GM19468 (cell line): Measurements from ENCODE around the gene SPG7.

Experiments used
- ATAC-seq: cut with Tn5 transposase; IDR thresholded peaks from one replicate; pipeline ENCODE4 v1.9.1; 2021; ENCODE audit warnings: mild to moderate bottlenecking, moderate library complexity, moderate number of reproducible peaks; ENCODE audit not compliant: unreplicated experiment; ENCODE audit errors: extremely low read depth

SPG7 gene

DNA sequence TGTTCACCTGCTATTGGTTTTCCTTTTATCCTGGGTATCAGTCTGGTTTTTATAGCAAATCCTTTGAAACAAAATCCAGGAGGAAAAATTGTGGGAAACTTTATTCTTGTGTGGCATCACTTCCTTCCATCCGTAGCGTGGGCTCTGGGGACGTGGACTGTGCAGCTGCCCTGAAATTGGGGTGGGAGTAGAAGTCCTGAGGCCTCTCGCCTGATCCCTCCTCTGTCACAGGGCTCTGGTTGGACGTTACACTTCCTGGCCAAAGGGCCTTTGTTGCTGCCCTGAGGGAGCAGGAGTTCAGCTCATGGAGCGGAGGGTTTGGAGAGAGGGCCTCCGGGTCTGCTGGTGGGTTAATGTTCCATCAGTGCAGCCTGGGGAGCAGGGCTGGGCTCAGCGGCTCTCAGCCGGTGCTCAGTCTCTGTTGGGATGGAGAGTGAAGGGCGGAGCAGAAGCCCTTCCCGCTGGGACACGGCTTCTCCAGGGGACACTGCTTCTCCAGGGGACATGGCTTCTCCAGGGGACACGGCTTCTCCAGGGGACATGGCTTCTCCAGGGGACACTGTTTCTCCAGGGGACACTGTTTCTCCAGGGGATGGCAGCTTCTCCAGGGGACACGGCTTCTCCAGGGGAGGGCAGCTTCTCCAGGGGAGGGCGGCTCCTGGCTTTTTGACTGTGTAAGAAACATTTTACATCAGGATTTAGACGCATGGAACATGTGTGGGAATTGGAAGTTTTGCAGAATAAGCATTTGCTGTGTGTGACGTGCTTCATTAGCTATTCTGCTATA lies 37.0 kb downstream of the SPG7 start:
- ATAC-seq = no peak

DNA sequence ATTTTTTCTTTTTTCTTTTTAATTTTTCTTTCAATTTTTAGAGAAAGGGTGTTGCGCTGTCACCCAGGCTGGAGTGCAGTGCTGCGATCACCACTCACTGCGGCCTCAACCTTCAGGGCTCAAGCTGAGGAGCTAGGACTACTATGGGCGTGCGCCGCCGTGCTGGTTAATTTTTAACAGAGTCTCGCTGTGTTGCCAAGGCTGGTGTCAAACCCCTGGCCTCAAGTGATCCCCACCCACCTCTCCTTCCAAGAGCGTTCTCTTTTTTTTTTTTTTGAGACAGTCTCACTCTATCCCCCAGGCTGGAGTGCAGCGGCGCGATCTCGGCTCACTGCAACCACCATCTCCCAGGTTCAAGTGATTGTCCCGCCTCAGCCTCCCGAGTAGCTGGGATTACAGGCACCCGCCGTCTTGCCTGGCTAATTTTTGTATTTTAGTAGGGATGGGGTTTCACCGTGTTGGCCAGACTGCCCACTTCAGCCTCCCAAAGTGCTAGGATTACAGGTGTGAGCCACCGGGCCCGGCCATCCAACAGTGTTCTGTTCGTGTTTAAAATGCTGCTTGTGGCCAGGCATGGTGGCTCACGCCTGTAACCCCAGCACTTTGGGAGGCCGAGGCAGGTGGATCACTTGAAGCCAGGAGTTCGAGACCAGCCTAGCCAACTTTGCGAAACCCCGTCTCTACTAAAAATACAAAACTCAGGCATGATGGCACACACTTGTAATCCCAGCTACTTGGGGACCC lies 37.8 kb downstream of the SPG7 start:
- ATAC-seq = no peak

DNA sequence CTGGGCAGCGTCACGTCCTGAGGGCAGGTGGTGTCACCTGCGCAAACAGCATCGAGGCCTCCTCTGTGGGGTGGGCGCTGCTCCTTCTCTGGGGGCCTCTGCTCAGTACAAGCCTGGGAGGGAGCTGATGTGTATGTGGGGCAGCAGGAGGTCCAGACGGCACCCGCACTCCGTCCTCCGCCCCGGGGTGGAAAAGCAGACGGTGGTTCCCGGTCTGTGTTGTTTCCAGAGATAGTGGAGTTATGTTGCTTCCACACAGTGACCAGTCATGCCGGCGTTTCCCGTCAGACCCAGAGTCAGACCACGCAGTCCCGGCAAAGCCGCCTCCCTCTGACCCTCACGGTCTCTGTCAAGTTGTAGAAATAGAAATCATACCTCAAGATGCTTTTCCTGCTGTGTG lies 38.6 kb downstream of the SPG7 start:
- ATAC-seq = no peak

DNA sequence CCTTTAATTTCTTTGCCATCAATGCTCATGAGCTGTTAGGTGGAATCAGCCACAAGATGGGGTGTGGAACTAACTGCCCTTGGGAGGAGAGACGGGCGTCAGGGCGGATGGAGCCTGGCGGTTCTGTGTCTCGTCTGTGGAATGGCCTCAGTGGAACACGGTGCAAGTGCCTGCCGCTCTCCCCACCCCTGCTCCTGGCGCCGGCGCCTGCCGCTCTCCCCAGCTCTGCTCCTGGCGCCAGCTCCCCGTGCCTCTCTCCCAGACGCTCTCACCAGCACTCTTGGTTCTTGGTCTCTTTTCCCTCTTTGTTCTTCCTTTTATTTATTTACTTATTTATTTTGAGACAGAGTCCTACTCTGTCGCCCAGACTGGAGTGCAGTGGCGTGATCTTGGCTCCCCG lies 39.1 kb downstream of the SPG7 start:
- no peak for ATAC-seq

DNA sequence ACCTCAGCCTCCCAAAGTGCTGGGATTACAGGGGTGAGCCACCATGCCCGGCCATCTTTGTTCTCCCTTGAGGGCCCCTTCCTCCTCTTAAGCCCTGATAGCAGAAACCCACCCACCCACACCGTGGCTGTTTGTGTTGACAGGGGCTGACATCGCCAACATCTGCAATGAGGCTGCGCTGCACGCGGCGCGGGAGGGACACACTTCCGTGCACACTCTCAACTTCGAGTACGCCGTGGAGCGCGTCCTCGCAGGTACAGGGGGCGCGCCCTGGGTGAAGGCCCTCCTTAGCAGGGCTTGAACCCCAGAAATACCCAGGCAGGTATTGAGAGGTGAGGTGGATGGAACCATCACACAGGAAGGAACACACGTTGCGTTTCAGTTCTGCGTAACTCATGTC lies 39.7 kb downstream of the SPG7 start:
- no peak for ATAC-seq

DNA sequence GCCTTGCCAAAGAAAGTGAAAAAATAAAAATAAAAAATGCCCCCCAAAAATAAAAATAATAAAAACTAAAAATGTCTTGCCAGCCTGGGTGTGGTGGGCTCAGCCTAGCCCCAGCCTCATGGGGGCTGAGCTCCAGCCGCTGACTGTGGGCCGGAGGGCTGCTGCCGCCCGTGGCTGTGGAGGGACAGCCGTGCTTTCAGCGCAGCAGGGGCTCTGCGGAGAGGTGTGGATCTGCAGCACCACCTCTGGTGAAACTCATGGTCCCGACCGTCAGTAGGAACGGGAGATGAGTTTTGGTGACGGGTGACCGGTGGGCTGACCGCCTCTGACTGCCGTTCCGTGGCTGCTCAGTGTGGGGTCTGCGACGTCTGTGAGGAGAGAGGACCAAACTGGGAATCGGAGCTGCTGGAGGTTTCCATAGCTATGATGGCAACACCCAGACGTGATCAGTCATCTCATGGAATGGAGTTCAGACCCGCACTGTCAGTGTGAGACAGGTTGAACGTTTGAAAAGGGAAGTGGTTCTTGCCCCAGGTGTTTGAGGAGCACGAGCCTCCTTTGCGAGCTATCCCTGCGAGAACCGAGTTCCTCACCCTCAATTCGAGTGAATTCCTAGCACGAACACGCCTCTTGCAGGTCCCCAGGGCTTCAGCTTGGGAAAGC lies 40.3 kb downstream of the SPG7 start:
- ATAC-seq = no peak

DNA sequence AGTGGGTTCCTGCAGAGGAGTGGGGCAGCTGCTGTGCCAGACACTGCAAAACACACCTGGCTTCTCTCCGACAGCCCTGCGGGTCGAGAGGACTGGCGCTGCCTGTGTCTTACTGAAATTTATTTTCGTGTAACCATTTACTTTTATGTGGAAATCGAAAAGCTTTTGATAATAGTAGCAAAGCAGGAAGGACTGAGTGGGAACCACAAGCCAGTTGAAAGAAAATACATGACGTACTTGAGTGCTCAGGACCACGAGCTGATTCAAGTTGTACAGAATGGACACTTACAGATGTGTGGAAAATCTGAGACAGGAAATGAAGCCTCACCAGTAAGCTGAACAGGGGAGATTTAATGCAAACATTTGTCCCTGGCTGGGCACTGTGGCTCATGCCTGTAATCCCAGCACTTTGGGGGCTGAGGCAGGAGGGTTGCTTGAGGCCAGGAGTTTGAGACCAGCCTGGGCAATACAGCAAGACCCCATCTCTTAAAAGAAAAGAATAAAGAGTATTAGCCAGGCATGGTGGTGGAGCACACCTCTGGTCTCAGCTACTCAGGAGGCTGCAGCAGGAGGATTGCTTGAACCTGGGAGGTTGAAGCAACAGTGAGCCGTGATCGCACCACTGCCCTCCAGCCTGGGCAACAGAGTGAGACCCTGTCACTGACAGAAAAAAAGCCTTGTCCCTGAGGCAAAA lies 41.0 kb downstream of the SPG7 start:
- no peak for ATAC-seq

DNA sequence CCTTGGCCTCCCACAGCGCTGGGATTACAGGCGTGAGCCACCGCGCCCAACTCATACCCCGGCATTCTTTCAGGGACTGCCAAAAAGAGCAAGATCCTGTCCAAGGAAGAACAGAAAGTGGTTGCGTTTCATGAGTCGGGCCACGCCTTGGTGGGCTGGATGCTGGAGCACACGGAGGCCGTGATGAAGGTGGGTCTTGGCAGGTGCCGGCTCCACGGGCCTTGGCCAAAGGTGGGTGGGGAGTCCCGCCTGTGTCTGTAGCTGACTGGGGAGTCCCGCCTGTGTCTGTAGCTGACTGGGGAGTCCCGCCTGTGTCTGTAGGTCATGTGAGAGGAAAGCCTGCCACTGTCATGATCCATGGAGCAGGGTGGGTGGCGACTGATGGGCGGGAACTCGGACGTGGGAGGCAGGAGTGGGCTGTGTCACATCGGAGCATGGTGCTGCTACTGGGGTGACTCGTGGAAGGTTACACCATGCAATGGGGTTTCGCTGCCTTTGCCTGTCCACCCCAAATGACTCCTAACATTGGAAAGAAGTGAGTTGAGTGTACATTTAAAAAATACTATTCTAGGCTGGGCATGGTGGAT lies 42.3 kb downstream of the SPG7 start:
- no peak for ATAC-seq

DNA sequence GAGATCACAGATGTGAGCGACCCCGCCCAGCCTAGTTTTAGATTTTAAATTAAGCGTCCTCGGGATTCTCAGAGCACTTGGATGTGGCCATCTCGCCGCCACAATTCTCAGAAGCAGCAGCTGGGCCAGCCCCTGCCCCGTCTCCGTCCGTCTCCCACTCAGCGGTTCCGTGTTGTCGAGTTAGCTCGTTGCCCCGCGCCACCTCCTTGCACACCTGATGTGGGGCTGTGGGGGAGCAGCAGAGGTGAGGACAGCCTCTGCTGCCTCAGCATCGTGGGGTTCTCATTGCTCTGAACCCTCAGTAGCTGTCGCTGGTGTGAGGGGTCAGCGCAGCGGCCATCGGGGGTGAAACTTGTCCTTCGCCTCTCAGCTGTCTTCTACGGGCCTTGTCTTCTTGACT lies 44.1 kb downstream of the SPG7 start:
- no peak for ATAC-seq

DNA sequence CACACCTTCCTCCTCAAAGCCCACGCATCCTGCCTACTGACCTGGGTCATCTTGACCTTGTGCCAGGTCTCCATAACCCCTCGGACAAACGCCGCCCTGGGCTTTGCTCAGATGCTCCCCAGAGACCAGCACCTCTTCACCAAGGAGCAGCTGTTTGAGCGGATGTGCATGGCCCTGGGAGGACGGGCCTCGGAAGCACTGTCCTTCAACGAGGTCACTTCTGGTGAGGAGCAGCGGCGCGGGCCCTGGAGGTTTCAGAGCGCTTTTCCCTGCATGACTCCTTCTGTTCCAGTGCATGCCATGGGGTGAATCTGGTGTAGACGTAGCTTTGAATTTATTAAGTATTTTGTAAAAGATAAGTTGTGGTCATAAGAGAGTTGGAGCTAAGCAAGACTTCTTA lies 44.7 kb downstream of the SPG7 start:
- no peak for ATAC-seq

DNA sequence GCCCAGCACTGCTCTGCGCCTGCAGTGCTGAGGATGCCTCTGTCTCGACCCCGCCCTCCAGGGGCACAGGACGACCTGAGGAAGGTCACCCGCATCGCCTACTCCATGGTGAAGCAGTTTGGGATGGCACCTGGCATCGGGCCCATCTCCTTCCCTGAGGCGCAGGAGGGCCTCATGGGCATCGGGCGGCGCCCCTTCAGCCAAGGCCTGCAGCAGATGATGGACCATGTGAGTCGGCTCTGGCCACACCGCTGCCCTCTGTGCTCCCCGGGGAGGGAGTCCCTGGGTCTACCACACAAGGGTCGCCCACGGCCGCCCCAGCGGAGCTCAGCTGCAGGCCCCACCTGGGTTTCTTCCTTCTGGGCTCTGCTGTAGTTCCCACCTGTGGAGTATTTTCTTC lies 45.5 kb downstream of the SPG7 start:
- ATAC-seq = no peak

DNA sequence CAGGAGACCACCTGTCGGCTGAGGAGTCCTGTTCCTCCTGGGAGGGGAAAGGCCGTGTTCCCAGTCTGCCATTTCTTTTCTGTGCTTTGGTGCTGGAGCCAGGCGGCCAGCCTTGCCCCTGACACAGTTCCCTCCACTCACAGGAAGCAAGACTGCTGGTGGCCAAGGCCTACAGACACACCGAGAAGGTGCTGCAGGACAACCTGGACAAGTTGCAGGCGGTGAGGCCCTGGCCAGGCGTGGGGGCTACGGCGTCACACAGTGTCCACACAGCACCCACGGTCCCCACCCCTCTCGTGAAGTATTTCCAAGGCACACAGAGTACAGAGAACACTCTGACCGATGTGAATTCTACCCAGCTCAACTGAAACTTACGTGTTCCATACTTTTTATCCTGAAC lies 46.1 kb downstream of the SPG7 start:
- ATAC-seq = no peak

DNA sequence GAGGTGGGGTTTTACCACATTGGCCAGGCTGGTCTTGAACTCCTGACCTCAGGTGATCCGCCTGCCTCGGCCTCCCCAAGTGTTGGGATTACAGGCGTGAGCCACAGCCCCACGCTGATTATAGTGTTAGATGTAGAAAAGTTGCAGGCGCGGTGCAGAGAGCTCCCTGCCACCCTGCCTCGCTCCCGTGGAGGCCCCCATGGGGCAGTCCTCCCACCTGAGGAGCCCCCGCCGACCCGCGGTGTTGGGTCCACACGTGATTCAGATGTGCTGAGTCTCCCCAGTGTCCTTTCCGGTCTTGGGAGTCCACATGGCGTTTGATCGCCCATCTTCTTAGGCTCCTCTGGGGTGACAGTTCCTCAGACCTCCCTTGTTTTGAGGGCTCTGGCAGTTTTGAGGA lies 47.1 kb downstream of the SPG7 start:
- no peak for ATAC-seq

DNA sequence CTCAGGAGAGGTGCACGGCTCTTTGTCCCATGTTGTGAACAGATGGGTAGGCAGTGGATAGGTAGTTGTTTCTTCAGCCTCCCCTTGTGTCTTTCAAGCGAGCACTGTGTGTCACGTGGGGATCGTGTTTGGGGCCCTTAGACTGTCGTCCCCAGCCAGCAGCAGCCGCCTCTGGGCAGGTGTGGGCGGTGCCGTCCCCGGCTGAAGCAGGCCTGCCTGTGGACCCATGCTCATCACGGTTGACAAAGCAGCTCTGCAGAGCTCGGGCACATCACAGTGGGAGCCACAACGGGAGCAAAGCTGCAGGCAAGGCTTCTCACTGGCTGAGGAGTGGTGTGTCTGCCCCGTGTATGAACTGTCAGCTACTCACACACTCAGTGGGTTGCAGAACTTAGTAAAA lies 47.6 kb downstream of the SPG7 start:
- no peak for ATAC-seq

DNA sequence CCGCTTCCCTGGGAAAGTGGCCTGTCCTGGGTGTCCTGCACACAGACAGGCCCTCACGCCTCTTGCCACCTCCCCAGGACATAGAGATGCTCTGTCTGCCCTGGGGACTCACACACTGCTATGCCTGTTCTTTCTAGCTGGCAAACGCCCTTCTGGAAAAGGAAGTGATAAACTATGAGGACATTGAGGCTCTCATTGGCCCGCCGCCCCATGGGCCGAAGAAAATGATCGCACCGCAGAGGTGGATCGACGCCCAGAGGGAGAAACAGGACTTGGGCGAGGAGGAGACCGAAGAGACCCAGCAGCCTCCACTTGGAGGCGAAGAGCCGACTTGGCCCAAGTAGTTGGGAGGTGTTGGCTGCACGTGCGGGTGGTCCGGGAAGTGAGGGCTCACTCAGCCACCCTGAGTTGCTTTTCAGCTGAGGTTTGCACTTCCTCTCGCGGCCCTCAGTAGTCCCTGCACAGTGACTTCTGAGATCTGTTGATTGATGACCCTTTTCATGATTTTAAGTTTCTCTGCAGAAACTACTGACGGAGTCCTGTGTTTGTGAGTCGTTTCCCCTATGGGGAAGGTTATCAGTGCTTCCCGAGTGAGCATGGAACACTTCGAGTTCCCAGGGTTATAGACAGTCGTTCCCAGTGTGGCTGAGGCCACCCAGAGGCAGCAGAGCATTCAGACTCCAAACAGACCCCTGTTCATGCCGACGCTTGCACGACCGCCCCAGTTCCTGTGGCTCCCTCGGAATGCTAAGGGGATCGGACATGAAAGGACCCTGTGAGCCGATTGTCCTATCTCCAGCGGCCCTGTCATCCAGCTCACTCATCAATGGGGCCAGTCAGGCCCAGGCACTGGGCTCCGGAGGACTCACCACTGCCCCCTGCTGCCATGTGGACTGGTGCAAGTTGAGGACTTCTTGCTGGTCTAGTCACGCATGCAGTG lies 48.8 kb downstream of the SPG7 start:
- no peak for ATAC-seq

DNA sequence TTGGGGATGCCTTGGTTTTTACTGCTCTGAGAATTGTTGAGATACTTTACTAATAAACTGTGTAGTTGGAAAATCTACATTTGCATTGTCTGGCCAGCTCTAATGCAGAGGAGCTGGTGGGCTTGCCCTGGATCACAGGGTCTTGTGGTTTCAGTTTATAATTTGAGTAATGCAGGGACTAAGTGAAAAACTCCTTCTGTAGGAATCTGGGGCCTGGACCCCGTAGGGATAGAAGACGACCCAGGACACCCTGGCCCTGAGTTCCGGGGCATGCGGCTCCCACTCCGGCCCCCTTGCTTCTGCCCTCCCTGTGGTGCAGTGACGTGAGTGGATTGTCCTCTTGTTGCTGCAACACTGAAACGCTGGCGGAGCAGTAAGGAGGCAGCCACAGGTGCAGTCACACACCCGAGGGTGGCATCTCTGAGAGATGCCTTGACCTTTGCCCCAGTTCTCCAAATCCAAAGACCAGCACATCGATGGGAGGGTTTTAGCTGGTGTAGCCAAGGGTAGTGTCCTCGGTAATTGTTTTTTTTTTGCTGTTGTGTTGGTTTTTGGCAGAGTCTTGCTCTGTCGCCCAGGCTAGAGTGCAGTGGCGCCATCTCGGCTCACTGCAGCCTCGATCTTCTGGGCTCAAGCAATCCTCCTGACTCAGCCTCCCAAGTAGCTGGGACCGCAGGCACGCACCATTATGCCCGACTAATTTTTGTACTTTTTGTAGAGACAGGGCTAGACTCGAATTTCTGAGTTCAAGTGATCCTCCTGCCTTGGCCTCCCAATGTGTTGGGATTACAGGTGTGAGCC lies 49.7 kb downstream of the SPG7 start:
- no peak for ATAC-seq

DNA sequence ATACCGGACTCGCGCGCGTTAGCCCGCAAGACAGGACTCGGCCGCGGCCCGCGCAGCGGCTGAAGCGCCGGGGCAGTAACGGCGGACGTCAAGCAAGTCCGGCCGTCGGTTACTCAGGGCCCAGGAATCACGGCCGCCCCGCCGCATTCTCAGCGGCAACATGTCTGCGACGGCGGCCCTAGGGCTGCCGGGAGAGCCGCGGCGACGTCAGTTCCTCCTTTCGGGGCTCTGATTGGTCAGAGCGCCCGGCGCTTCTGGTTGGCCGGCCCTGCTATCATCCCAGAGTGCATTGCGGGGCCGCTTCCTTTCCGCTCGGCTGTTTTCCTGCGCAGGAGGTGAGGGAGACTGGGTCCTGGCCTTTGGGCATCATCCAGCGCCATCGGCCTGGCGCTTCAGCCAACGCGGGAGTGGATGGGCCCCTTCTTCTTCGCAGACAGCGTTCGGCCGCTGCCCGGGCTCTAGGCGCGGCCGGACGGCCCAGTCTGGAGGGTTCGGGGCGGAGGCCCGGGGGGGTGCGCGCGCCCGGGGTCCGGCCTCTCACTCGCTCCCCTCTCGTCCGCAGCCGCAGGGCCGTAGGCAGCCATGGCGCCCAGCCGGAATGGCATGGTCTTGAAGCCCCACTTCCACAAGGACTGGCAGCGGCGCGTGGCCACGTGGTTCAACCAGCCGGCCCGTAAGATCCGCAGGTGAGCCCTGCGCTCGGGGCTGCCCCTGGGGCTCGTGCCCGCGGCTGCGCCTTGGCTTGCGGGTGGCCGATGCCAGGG lies 52.4 kb downstream of the SPG7 start, which contains the start of gene RPL13:
TSS of gene RPL13 (plus strand) at position 305 of the 764 bp plus-strand sequence. CDS start at position 583, 278 bp downstream.
- ATAC-seq = no peak
